MM.1S (cell line): ENCODE measurements around the gene TP73.

Experiments used
- DNase-seq: peaks from one replicate; pipeline ENCODE4 v3.0.0-alpha.2; 2015
- H2AFZ ChIP-seq: fragments of 300-600 bp; sonication (generic); 2 replicates; pipeline ENCODE4 v1.6.0; 2016; ENCODE audit warnings: antibody characterized with exemption, low read length
- H3F3A ChIP-seq: fragments of 300-600 bp; sonication (generic); 2 replicates; pipeline ENCODE4 v1.6.1; 2016; ENCODE audit warnings: mild to moderate bottlenecking, antibody characterized with exemption, low read length, moderate library complexity, mixed read lengths; ENCODE audit not compliant: insufficient read depth
- H3K27ac ChIP-seq: fragments of 300-600 bp; sonication (generic); 2 replicates; pipeline ENCODE4 v1.5.1; 2016; ENCODE audit warnings: mild to moderate bottlenecking, low read length
- H3K27me3 ChIP-seq: fragments of 300-600 bp; sonication (generic); replicated peaks from 2 replicates; pipeline ENCODE4 v1.6.0; 2016; ENCODE audit warnings: low read length; ENCODE audit not compliant: insufficient read depth
- H3K36me3 ChIP-seq: fragments of 300-600 bp; sonication (generic); replicated peaks from 2 replicates; pipeline ENCODE4 v1.6.1; 2016; ENCODE audit warnings: mild to moderate bottlenecking, low read length, mixed read lengths; ENCODE audit not compliant: insufficient read depth
- H3K4me1 ChIP-seq: fragments of 300-600 bp; sonication (generic); 2 replicates; pipeline ENCODE4 v1.6.1; 2016; ENCODE audit warnings: low read length, mixed read lengths
- H3K4me2 ChIP-seq: fragments of 300-600 bp; sonication (generic); 2 replicates; pipeline ENCODE4 v1.6.0; 2016; ENCODE audit warnings: low read depth, low read length
- H3K4me3 ChIP-seq: fragments of 300-600 bp; sonication (generic); 2 replicates; pipeline ENCODE4 v1.5.1; 2016; ENCODE audit warnings: low read length, mixed read lengths
- H3K79me2 ChIP-seq: fragments of 300-600 bp; sonication (generic); 2 replicates; pipeline ENCODE4 v1.6.1; 2016; ENCODE audit warnings: mixed run types, low read length, mixed read lengths
- H3K9ac ChIP-seq: fragments of 300-600 bp; sonication (generic); 2 replicates; pipeline ENCODE4 v1.6.1; 2016; ENCODE audit warnings: low read length, mixed read lengths
- H3K9me2 ChIP-seq: fragments of 300-600 bp; sonication (generic); replicated peaks from 2 replicates; pipeline ENCODE4 v1.6.1; 2016; ENCODE audit warnings: mild to moderate bottlenecking, low read length, mixed read lengths; ENCODE audit not compliant: insufficient read depth
- H3K9me3 ChIP-seq: fragments of 300-600 bp; sonication (generic); replicated peaks from 2 replicates; pipeline ENCODE4 v1.6.1; 2016; ENCODE audit warnings: mild to moderate bottlenecking, low read length, mixed read lengths; ENCODE audit not compliant: insufficient read depth
- H4K20me1 ChIP-seq: fragments of 300-600 bp; sonication (generic); 2 replicates; pipeline ENCODE4 v1.6.1; 2016; ENCODE audit warnings: mild to moderate bottlenecking, low read length, moderate library complexity, mixed read lengths; ENCODE audit not compliant: insufficient read depth
- CTCF ChIP-seq: fragments of 300-600 bp; sonication (generic); IDR thresholded peaks from 2 replicates; pipeline ENCODE4 v1.5.1; 2016; ENCODE audit warnings: antibody characterized with exemption, low read length, mixed read lengths
- EZH2 ChIP-seq: fragments of 300-600 bp; sonication (generic); optimal IDR thresholded peaks from 2 replicates; pipeline ENCODE3; 2017; ENCODE audit warnings: low read depth, mild to moderate bottlenecking, antibody characterized with exemption, low read length, mixed read lengths
- EZH2phosphoT487 ChIP-seq: fragments of 300-600 bp; sonication (generic); IDR thresholded peaks from 2 replicates; pipeline ENCODE4 v1.6.1; 2018; ENCODE audit warnings: antibody characterized with exemption, low read length

The TP73 gene

GRCh38 chr1:3759164-3759563, 106.8 kb downstream of the TP73 start:
- no peaks in the 10 kb centered on the region for H3F3A ChIP-seq
- H3K4me1 ChIP-seq: no peaks in the 10 kb centered on the region
- no peak overlapping the region for H3K4me2 ChIP-seq
- no peaks in the 10 kb centered on the region for H3K79me2 ChIP-seq
- no peak overlapping the region for H3K27ac ChIP-seq
- TF ChIP-seq EZH2 (no peak), CTCF (no peak), EZH2phosphoT487 (no peak)
- H3K9ac ChIP-seq: no peak overlapping the region
- H4K20me1 ChIP-seq: no peaks in the 10 kb centered on the region
- no peaks in the 10 kb centered on the region for H3K9me3 ChIP-seq
- peaks cover 80% of the 10 kb centered on the region for H3K27me3 ChIP-seq
- no peak overlapping the region for H2AFZ ChIP-seq
- DNase-seq: no peak
- no peaks in the 10 kb centered on the region for H3K9me2 ChIP-seq
- H3K4me3 ChIP-seq: no peak overlapping the region
- H3K36me3 ChIP-seq: no peaks in the 10 kb centered on the region

- no peak for DNase-seq
- no peaks in the 10 kb centered on the region for H3K9me3 ChIP-seq
- H2AFZ ChIP-seq: no peak overlapping the region
- no peaks in the 10 kb centered on the region for H3K79me2 ChIP-seq
- H4K20me1 ChIP-seq: no peaks in the 10 kb centered on the region
- H3K9me2 ChIP-seq: no peaks in the 10 kb centered on the region
- no peak overlapping the region for H3K4me3 ChIP-seq
- TF ChIP-seq EZH2 (no peak), EZH2phosphoT487 (no peak), CTCF (no peak)
- no peaks in the 10 kb centered on the region for H3K36me3 ChIP-seq
- no peaks in the 10 kb centered on the region for H3F3A ChIP-seq
- no peak overlapping the region for H3K27ac ChIP-seq
- H3K4me1 ChIP-seq: no peaks in the 10 kb centered on the region
- no peak overlapping the region for H3K9ac ChIP-seq
- H3K4me2 ChIP-seq: no peak overlapping the region
- H3K27me3 ChIP-seq: peaks cover 81% of the 10 kb centered on the region
These were observed 107.5 kb downstream of the TP73 start for GRCh38 chr1:3759796-3760195.

GRCh38 chr1:3761296-3762010, 109.1 kb downstream of the TP73 start:
- TF ChIP-seq EZH2: peak; percentile 31
- TF ChIP-seq CTCF: no peak
- no peak for TF ChIP-seq EZH2phosphoT487
- DNase-seq: no peak
- H3K9ac ChIP-seq: no peak overlapping the region
- no peaks in the 10 kb centered on the region for H3K36me3 ChIP-seq
- H3K4me2 ChIP-seq: no peak overlapping the region
- no peaks in the 10 kb centered on the region for H3F3A ChIP-seq
- H3K9me3 ChIP-seq: no peaks in the 10 kb centered on the region
- peaks cover 81% of the 10 kb centered on the region for H3K27me3 ChIP-seq
- H3K27ac ChIP-seq: no peak overlapping the region
- no peaks in the 10 kb centered on the region for H3K9me2 ChIP-seq
- H3K4me3 ChIP-seq: no peak overlapping the region
- no peaks in the 10 kb centered on the region for H3K4me1 ChIP-seq
- no peaks in the 10 kb centered on the region for H4K20me1 ChIP-seq
- H3K79me2 ChIP-seq: no peaks in the 10 kb centered on the region
- no peak overlapping the region for H2AFZ ChIP-seq
